ENCODE measurements around the gene LRFN5.
"Not testable (repeated sequence)": the region's sequence is repeated elsewhere in the genome, so short reads cannot be mapped to it uniquely, and the experiment has no call there.

Gene LRFN5

DNA sequence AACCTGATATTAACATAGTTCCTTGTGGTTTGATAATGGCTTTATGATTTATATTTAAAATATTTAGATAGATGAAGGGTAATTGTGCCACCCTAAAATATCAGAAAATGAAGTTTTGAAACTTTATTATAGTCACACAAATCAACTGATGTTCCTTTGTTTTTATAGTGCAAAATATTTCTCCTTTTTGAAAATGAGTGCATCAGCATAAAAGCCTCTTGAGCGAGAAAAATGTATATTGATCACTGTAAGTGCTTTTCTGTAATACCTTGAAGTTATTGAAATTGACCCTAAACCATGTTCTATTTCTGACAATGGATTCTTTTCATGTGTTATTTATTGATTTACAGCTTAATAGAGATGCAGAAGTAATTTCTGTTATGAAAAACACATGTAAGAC, 35.0 kb downstream of the LRFN5 start:
- DNase-seq, result no peak

DNA sequence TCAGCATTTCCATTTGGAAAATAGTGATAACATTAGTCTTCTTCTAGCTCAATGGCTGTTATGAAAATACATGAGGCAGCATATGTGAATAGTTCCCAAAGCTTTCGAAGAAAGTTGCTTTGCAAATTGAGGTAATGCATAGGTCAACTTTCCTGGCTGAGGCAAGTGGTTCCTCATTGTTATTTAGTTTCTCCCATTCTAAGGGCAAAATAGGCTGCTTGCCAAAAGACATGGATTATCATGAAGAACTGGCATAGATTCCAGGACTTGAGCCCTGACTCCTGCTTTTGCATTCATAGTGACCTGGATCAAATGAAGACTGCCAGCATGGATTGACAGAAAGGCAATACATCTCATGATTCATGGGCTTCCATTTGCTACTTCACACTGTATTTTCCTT, 35.7 kb downstream of the LRFN5 start:
- no peak for DNase-seq

DNA sequence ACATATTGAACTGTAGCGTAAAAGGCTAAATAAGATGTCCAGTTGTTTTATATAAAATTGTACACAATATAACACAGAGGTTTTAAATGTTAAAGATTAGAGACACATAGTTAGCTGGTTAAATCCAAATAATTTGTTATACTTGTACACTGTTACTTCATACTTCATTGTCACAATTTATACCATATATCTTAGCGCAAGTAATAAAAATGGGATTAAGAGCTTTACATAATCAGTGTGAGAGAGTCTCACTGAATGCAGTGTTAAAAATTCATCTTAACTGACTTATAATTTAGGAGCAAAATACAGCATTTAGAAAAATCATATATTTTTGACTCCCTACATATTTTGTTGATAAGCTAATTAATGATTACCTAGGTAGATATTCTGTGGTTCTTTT, 36.1 kb downstream of the LRFN5 start:
- no peak for DNase-seq

DNA sequence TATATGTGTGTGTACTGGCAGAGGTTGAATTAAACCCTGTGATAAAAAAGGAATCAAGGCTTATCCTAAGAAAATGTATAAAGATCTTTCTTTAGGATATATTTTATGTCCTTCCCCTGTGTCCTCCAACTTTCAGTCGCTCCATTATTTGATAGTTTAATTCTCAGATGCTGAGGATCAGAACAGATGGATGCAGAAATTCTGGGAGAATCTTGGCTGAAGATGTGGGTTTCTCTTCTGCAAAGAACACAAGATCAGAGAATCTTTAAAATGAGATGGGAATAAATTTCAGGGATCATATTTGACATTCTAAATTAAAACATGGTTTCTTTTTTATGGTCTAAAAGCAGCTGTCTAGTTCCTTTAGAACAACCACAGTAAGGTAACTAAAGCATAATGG, 37.9 kb downstream of the LRFN5 start:
- DNase-seq, result no peak

DNA sequence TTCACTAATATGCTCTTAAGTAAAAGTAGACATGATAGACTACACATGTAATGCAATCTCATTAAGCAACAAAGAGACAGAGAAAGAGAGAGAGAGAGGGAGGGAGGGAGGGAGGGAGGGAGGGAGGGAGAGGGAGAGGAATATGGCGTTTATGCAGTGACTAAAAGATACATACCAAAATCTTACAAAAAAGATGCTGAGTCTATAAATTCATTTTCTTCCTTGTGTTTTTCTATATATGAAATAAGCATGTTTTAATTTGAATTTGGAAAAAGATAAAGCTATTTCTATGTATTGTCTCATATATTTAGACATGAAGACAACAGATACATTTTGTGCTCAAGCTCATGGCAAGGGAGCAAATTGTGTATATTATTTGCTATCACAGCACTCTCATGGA, 44.1 kb downstream of the LRFN5 start:
- no peak for DNase-seq

DNA sequence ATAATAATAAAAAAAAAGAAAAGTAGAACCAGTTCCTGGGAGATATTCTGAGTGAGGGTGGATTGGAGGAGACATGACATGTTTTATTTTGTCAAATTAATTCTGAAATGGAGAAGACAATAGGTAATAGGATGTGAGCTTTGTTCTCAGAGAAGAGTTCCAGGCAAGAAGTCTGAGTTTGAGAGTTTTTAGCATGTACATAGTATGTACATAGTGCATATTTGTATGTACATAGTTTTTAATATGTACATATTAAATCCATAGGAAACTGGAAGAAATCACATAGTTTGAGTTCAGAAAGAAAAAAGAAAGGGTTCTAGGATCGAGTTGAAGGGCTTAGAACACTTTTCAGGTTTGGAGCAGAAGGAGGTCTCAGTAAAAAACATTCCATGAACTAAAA, 47.5 kb downstream of the LRFN5 start:
- no peak for DNase-seq

DNA sequence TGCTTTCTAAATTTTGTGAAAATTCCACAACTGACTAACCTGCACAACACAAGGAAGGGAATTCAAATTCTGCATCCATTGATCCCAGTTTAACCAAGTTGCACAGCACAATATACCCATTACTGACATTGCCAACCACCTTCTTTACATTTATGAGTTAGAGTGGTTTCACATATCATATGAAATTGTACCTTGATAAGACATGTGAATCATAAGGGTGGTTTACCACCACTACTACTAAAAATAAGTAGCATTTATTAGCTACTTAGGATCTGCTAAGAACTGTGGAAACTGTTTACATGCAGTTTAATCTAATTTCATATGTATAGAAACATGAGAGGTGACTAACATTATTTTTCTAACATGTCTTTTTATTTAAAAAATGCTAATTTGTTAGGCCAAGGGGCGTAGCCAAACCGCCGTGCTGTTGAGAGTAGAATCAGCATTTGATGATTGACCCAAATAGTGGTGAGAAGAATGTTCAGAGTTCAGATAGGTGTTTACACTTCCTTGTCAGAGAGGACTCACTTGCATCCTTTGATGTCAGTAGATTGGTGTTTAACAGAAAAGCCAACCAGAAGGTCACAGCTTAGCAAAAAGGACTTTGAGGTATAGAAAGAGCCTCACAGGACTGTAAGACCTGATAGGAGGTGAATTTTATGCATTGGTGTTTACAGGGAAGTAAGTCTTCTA, 56.2 kb downstream of the LRFN5 start:
- no peak for DNase-seq

DNA sequence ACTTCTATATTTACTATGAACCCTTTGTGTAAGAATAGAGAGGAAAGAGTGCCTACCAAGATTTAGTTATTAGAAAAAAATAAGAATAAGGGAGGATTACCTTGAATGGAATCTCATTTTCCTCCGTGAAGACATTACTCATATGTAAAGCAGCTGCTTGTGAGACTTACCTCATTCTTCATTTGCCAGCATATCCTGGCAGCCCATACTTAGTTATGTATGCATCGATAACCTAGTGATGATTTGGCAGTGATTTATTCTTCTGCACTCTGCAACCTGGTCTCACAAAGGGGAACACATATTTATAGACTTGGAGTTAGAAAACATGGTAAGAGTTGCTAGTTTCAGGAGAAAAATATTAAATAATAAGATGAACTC, 56.8 kb downstream of the LRFN5 start:
- no peak for DNase-seq

DNA sequence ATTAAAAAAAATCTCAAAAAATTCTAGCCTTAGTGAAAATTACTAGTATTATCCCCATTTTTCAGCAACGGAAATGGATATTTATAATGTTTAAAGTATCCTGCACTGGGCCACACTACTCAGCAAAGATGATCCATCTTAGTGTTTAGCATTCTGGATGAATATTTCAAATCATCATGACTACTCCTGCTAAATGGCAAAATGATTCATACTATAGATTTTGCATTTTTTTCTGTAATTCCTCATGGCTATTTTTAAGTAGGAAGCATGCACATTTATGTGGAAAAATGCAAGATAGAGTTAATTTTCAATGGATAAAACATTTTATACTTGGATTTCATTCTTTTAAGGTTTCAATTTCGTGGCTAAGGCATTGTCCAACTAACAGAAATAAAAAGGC, 59.6 kb downstream of the LRFN5 start:
- no peak for DNase-seq

DNA sequence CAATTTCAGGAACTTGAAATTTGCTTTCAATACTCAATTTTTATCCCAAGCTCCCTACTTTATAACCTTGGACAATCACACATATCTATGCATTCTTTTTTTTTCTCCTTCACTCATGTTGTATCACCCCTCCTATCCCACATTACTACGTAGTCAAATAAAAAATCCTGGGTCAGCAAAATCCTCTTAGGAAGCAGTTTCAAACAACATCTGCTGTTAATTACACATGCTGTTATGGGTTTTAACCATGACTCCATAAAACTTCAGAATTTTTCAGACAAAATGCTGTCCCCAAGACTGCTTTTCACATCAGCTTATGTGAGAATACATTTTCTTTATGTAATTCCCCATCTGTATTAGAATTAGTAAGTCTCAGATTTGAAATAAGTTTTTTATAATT, 61.7 kb downstream of the LRFN5 start:
- no peak for DNase-seq

DNA sequence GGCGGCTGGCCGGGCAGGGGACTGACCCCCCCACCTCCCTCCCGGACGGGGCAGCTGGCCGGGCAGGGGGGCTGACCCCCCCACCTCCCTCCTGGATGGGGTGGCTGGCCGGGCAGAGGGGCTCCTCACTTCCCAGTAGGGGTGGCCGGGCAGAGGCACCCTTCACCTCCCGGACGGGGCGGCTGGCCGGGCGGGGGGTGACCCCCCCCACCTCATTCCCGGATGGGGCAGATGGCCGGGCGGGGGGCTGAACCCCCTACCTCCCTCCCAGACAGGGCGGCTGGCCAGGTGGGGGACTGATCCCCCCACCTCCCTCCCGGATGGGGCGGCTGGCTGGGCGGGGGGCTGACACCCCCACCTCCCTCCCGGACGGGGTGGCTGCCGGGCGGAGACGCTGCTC, 66.9 kb downstream of the LRFN5 start:
- not testable (repeated sequence) for DNase-seq

DNA sequence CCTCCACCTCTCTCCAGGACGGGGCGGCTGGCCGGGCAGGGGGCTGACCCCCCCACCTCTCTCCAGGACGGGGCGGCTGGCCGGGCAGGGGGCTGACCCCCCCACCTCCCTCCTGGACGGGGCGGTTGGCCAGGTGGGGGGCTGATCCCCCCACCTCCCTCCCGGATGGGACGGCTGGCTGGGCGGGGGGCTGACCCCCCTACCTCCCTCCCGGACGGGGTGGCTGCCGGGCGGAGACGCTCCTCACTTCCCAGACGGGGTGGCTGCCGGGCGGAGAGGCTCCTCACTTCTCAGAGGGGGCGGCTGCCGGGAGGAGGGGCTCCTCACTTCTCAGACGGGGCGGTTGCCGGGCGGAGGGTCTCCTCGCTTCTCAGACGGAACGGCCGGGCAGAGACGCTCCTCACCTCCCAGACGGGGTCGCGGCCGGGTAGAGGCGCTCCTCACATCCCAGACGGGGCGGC, 67.9 kb downstream of the LRFN5 start:
- DNase-seq, result not testable (repeated sequence)

DNA sequence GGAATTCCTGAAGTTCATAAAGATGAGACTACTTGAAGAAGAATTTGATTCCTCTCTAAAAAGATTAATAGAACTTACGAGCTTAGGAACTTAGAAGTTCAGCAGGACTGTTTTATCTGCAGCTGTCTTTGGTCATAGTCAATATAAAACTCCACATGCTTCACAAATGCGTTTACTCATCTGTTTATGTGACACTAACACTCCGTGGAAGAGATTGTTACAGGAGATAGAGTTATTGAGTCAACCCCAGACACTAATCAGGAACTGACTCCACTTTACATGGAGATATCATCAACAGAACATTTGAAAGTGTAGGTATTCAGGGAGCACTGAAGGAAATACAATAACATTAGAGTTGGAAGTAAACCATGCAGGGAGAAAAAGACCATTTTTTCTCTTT, 92.8 kb downstream of the LRFN5 start:
- DNase-seq, result no peak

DNA sequence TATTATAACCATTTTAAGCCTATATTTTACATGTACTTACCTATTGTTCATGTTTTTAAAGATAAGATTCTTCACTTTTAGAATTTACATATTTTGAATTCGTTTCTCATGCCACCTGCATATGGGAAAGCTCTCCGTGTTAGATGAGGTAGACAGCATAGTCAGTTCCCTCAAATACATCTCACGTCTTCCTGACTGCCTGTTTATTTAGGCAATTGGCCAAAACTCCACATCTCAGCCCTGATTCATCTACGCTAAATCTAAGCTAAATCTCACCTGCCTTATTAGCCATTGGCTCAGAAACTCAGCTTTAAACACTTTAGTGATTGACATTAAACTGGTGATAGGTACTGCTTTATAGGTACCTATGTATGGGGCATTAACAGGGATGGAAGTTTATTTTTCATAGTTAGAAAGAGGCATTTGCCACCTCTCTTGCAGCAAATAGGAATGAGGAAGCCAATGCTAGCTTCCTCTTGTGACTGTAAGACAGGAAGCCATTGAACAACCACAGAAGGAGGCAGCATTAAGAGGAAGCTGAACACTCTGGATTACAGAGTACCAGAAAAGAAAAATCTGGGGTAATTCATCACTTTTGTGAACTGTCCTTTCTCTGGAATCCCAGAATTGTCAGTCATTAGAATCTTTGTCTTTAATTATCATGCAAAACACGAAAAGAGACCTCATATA, 111.9 kb downstream of the LRFN5 start:
- DNase-seq, result no peak

DNA sequence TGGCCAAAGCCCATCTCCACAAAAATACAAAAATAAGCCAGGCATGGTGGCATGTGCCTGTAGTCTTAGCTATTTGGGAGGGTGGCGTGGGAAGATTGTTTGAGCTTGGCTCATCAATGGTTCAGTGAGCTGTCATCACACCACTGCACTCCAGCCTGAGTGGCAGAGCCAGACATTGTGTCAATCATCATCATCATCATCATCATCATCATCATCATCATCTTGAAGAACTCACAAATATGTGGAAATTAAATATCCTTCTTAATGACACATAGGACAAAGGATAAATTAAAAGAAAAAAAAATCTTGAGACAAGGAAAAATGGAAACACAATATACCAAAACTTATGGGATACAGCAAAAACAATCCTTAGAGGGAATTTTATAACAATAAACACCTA, 132.5 kb downstream of the LRFN5 start:
- no peak for DNase-seq

DNA sequence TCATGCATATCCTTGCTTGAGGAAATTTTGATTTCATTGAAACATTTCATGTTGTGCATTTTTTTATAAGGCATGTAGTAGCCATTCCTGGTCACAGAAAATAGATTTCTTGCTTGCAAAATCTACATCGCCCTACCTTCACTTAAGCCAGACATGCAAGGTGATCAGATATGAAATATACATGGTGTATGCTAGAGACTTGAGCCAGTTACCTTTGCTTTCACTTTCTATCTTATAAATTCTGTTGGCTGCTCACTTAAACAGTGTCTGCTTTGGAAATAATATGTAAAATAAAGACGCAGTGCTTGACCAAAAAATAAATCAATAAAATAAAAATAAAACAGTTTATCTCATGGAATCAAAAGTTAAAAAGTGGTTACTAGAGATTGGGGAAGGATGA, 136.5 kb downstream of the LRFN5 start:
- DNase-seq, result no peak

DNA sequence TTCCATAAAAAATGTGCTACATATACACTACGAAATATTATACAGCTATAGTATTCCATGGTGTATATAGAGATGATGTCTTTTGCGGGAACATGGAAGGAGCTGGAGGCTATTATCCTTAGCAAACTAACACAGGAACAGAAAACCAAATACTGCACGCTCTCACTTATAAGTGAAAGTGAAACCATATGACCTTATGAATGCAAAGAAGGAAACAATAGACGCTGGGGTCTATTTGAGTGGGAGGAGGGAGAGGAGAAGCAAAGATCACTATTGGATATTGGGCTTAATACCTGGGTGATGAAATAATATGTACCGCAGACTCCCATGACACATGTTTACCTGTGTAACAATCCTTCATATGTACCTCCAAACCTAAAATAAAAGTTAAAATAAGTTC, 142.8 kb downstream of the LRFN5 start:
- no peak for DNase-seq

DNA sequence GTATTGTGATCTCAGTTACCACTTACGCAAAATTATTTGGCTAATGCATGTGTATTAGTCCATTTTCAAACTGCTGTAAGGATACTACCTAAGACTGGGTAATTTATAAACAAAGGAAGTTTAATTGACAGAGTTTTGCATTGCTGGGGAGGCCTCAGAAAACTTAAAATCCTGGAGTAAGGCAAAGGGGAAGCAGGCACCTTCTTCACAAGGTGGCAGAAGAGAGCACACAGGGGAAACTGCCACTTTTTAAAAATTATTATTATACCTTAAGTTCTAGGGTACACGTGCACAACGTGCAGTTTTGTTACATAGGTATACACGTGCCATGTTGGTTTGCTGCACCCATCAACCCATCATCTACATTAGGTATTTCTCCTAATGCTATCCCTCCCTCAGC, 143.9 kb downstream of the LRFN5 start:
- DNase-seq, result not testable (repeated sequence)

DNA sequence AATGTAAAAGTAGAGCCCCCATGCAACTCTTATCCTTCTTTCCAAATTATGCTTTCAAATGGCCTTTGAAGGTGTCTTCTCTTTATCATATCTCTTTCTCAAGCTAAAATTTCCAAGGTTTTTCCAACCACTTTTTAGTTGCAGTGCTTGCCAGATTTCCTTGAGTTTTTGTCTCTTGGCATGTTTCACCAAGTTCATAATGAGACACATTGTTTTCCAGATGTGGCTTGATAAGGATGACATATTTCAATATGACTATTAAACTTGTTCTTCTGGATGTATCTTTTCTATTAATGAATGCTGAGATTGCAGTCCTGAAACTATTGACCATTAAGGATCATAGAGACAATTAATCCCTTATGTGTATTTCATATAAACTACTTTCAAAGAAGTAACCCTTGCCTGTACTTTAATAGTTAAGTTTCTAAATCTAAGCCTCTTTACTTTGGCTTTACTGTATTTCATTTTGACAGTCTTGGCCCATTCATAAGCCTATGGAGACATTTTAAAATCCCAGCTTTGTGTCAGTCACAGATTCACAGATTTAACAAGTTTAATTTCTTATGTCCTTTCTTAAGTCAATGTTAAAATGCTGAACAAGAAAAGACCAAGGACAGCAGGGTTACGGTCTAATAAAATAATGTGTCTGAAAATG, 151.5 kb downstream of the LRFN5 start:
- DNase-seq, result no peak

DNA sequence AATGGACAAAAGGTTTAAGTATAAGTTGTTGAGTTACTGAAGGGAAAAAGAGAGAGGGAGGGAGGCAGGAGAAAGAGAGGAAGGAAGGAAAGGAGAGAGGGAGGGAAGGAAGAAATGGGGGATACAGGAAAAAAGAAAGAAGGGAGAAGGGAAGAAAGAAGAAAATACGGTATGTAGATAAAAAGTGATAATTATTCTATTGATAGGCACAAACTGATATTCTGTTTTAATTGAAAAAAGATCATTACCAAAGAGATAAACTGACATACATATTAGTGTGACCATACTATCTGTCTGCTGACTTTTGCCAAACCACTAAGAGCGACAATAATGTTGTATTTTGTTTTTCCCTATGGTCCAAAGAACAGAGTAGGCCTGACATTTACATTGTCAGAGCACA, 154.5 kb downstream of the LRFN5 start:
- no peak for DNase-seq

DNA sequence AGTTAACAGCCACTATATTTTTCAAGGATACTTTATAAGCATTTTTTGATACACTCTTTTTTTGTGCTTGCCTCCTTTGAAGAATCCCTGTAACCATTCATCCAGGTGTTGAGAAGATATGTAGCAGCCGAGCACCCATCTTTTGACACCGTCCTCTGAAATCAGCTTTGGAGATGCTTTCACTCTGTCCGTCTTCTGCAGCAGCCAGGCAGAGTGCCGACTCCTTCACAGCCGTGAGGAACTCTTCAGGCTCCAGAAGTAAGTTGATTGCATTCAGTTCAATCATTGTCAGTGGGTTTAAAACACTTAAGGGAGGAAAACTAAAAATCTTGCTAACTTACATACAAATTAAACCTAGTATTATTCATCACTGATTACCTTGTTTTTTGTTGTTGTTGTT, 160.1 kb downstream of the LRFN5 start:
- no peak for DNase-seq

DNA sequence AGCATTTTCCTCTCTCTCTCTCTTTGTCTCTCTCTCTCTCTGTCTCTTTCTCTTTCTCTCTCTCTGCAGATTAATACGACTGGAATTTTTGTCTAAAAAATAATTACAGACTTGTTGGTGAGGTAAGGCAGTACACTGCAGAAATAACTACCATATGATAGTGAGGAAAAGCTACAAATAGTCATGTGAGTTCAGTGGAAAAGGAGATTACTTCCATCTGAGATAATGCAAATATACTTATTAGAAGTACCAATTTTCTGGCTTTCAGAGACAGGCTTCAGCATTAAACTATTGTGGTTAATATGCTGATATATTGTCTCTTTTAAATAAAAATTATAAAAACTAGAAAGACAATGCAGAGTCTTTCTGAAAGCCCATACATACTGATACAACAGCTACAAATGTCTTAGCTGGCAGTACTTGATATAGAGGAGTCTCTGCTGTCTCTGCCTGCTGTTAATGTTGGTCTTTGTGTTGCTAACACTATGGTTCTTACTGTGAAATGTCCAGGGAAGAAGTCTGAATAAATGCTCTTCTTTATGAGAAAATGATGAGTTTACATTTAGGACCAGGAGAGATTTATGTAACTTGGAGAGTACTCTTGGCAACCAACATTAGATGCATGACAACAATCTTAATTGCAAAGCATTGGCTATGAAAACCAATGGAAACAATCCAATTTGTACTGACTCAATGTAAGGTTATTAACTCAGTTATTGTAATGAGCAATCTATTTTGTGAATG, 167.0 kb downstream of the LRFN5 start:
- DNase-seq, result no peak

DNA sequence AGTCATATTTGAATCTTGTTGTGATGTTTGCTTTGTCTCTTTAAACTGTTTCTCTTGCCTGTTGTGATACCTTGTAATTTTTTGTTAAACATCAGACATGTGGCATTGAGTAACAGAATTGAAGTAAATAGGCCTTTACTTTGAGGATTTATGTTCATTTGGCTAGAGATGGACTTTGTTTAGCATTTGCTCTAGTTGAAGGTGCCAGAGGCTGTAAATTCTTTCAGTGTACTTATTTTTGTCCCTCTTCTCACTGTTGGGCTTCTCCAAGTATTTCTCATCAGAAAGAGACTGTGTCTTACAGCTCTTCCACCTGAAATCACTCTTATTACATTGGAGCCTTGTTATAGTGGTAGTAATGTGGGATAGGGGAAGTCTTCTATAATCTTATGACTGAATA, 175.8 kb downstream of the LRFN5 start:
- no peak for DNase-seq

DNA sequence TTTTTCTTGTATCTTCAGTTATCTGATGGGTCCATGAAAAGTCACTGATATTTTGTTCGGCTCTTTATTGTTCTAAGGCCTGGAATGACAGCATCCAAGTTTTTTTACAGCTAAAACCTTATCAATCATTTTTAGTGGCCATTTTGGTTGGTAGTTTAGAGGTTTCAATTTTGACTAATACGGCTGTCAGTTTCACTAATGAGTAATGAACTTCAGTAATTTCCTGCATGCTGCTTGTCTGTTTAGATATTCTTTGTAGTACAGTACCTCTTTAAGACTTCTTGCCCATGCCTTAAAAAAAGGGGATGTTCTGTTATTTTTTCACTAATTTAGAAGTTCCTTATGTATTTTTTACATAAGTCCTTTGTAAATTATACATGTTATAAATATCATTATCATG, 176.7 kb downstream of the LRFN5 start:
- no peak for DNase-seq
